ENCODE data around the gene THRB.

- no peak for TF ChIP-seq CTCF (IDR thresholded peaks at IDR 0.05; ENCODE audit: insufficient read depth, low read length, poor library complexity, severe bottlenecking)
- TF ChIP-seq EZH2phosphoT487 (conservative IDR thresholded peaks at IDR 0.05; ENCODE audit: low read length) = no peak
These were observed 329.1 kb downstream of the THRB start for GRCh38 chr3:24165603-24165982.

Data from SU-DHL-6 (cell line).